ENCODE measurements around the gene PCGF5.

PCGF5 gene

DNA sequence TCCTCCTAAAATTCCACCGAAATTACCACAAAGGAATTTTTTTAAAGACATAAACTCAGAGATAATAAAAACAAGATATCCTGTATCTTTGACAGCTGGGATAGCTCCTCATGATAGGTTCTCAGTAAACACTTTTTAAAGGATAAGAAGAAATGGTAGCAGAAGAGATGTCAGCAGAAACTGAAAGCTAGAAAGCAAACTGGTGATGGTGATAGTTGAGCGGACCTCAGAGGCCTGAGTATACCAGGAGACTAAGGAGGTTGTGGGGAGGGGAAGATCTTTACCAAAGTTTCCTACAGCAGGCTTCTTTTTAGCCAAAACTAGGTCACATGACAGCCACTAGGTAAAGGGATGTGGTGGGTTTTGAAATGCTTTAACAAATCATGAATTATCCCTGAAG lies 22.5 kb downstream of the PCGF5 start:
- H3K36me3 ChIP-seq (ENCODE audit: insufficient read depth, low read length) = no peaks in the 10 kb centered on the region
- no peaks in the 10 kb centered on the region for H3K4me1 ChIP-seq (ENCODE audit: insufficient read depth, low read length, poor library complexity, severe bottlenecking)
- no peaks in the 10 kb centered on the region for H3K9me3 ChIP-seq (ENCODE audit: insufficient read depth, low read depth, low read length)
- no peaks in the 10 kb centered on the region for H4K20me1 ChIP-seq (ENCODE audit: insufficient read depth, low read length, poor library complexity, severe bottlenecking)
- TF ChIP-seq, protein P1, sequence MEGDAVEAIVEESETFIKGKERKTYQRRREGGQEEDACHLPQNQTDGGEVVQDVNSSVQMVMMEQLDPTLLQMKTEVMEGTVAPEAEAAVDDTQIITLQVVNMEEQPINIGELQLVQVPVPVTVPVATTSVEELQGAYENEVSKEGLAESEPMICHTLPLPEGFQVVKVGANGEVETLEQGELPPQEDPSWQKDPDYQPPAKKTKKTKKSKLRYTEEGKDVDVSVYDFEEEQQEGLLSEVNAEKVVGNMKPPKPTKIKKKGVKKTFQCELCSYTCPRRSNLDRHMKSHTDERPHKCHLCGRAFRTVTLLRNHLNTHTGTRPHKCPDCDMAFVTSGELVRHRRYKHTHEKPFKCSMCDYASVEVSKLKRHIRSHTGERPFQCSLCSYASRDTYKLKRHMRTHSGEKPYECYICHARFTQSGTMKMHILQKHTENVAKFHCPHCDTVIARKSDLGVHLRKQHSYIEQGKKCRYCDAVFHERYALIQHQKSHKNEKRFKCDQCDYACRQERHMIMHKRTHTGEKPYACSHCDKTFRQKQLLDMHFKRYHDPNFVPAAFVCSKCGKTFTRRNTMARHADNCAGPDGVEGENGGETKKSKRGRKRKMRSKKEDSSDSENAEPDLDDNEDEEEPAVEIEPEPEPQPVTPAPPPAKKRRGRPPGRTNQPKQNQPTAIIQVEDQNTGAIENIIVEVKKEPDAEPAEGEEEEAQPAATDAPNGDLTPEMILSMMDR (conservative IDR thresholded peaks at IDR 0.05; ENCODE audit: low read length) = no peak
- no peak for TF ChIP-seq EZH2phosphoT487 (IDR thresholded peaks at IDR 0.05; ENCODE audit: borderline replicate concordance)
- H3K4me2 ChIP-seq (ENCODE audit: low read depth, low read length, poor library complexity, severe bottlenecking) = no peak overlapping the region
- no peaks in the 10 kb centered on the region for H3K27me3 ChIP-seq (ENCODE audit: insufficient read depth, low read length, poor library complexity, severe bottlenecking)
- no peaks in the 10 kb centered on the region for H3F3A ChIP-seq (ENCODE audit: low read depth)
- no peak overlapping the region for H3K4me3 ChIP-seq (ENCODE audit: low read length, poor library complexity, severe bottlenecking)
- H3K79me2 ChIP-seq (ENCODE audit: insufficient read depth, low read length) = no peaks in the 10 kb centered on the region
- no peaks in the 10 kb centered on the region for H3K9me2 ChIP-seq (replicated peaks; ENCODE audit: low read depth, low read length)
- no peak overlapping the region for H2AFZ ChIP-seq (ENCODE audit: low read length)
- H3K9ac ChIP-seq (ENCODE audit: low read depth, low read length, poor library complexity, severe bottlenecking) = no peak overlapping the region

DNA sequence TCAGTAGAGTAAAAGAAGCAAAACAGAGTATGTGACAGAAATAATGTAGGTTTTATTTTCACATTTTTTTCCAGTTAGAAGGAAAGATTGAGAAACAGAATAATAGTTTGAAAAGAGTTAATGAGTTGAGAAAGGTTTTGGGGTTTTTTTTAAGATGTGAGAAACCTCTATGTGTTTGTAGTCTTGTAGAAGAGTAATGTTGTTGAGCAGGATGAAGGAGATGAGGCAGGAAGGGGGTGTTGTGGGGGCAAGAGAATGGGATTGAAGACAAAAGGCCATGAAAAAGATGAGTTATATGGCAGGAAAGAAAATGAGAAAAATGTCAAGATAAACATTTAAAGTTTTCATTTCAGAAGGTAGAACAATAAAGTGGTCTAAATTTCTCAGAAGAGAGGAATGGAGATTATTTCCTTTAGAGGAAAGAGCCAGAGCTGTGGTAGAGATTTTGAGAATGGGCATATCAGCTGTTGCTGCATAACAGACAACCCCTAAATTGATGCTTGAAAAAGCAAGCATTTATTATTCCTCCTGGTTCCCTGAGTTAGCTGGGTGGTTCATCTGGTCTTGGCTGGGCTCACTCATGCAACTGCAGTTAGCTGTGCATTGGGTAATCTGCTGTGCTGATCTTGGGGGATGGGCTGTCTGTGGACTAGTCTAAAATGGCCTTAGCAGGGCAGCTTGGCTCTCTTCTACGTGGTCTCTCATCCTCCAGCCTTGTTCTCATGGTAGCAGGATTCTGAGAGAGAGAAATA lies 27.1 kb downstream of the PCGF5 start:
- TF ChIP-seq EZH2phosphoT487 (IDR thresholded peaks at IDR 0.05; ENCODE audit: borderline replicate concordance) = no peak
- TF ChIP-seq, protein P1 (conservative IDR thresholded peaks at IDR 0.05; ENCODE audit: low read length) = no peak
- H4K20me1 ChIP-seq (ENCODE audit: insufficient read depth, low read length, poor library complexity, severe bottlenecking) = no peaks in the 10 kb centered on the region
- H3K9me3 ChIP-seq (ENCODE audit: insufficient read depth, low read depth, low read length) = no peaks in the 10 kb centered on the region
- no peaks in the 10 kb centered on the region for H3K9me2 ChIP-seq (replicated peaks; ENCODE audit: low read depth, low read length)
- no peak overlapping the region for H2AFZ ChIP-seq (ENCODE audit: low read length)
- H3K9ac ChIP-seq (ENCODE audit: low read depth, low read length, poor library complexity, severe bottlenecking) = no peak overlapping the region
- H3K27me3 ChIP-seq (ENCODE audit: insufficient read depth, low read length, poor library complexity, severe bottlenecking) = no peaks in the 10 kb centered on the region
- peaks cover 13% of the 10 kb centered on the region; the same call in 1 of the 2 replicates for H3K36me3 ChIP-seq (ENCODE audit: insufficient read depth, low read length)
- H3K4me3 ChIP-seq (ENCODE audit: low read length, poor library complexity, severe bottlenecking) = no peak overlapping the region
- no peak overlapping the region for H3K4me2 ChIP-seq (ENCODE audit: low read depth, low read length, poor library complexity, severe bottlenecking)
- H3F3A ChIP-seq (ENCODE audit: low read depth) = no peaks in the 10 kb centered on the region
- H3K4me1 ChIP-seq (ENCODE audit: insufficient read depth, low read length, poor library complexity, severe bottlenecking) = no peaks in the 10 kb centered on the region
- no peaks in the 10 kb centered on the region for H3K79me2 ChIP-seq (ENCODE audit: insufficient read depth, low read length)

DNA sequence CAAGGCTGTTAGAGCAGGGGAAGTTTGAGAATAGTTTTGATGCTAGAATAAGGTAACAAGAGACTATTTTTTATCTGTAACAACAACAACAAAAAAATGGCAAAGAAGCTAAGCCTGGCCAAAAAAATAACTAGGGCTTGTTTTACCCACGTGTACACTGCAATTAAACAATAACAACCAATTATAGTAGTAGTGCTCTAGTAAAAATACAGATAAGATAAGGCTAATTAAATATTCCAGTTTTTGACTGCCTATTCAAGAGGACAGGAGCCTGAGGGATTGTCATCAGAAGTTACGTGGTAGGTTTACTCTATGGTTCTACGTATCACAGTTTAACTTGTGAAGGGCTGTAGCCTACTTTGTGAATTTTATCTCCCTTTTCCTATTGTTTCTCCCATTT lies 29.2 kb downstream of the PCGF5 start:
- Histone ChIP-seq H3K27me3 (ENCODE audit: insufficient read depth, low read length, poor library complexity, severe bottlenecking) (no peaks in the 10 kb centered on the region), H3K4me1 (ENCODE audit: insufficient read depth, low read length, poor library complexity, severe bottlenecking) (no peaks in the 10 kb centered on the region), H3K9me3 (ENCODE audit: insufficient read depth, low read depth, low read length) (peaks cover under 1% of the 10 kb centered on the region; the same call in 1 of the 2 replicates), H3K4me2 (ENCODE audit: low read depth, low read length, poor library complexity, severe bottlenecking) (no peak overlapping the region), H3F3A (ENCODE audit: low read depth) (no peaks in the 10 kb centered on the region), H4K20me1 (ENCODE audit: insufficient read depth, low read length, poor library complexity, severe bottlenecking) (no peaks in the 10 kb centered on the region), H3K9ac (ENCODE audit: low read depth, low read length, poor library complexity, severe bottlenecking) (no peak overlapping the region), H3K79me2 (ENCODE audit: insufficient read depth, low read length) (no peaks in the 10 kb centered on the region), H2AFZ (ENCODE audit: low read length) (no peak overlapping the region), H3K9me2 (replicated peaks; ENCODE audit: low read depth, low read length) (no peaks in the 10 kb centered on the region), H3K36me3 (ENCODE audit: insufficient read depth, low read length) (peaks cover 35% of the 10 kb centered on the region; the same call in 1 of the 2 replicates), H3K4me3 (ENCODE audit: low read length, poor library complexity, severe bottlenecking) (no peak overlapping the region)
- TF ChIP-seq, protein P1 (conservative IDR thresholded peaks at IDR 0.05; ENCODE audit: low read length) = no peak
- TF ChIP-seq EZH2phosphoT487 (IDR thresholded peaks at IDR 0.05; ENCODE audit: borderline replicate concordance) = no peak
